ENCODE results near the gene MYRIP.
"Not testable (repeated sequence)": the region's sequence is repeated elsewhere in the genome, so short reads cannot be mapped to it uniquely, and the experiment has no call there.

The MYRIP gene

GRCh38 chr3:40096661-40097111 is 287.3 kb downstream of the MYRIP start:
- DNase-seq, result no peak

- DNase-seq, result no peak
Measured at GRCh38 chr3:40097131-40098117, 288.0 kb downstream of the MYRIP start.

- DNase-seq, result no peak
Measured at GRCh38 chr3:40098261-40098759, 288.9 kb downstream of the MYRIP start.

GRCh38 chr3:40099871-40100270 is 290.5 kb downstream of the MYRIP start:
- DNase-seq, result no peak

GRCh38 chr3:40102182-40102581 is 292.8 kb downstream of the MYRIP start:
- DNase-seq, result no peak

GRCh38 chr3:40103829-40104228 is 294.4 kb downstream of the MYRIP start:
- DNase-seq, result no peak

- DNase-seq, result no peak
Measured at GRCh38 chr3:40104441-40104840, 295.0 kb downstream of the MYRIP start.

- no peak for DNase-seq
Measured at GRCh38 chr3:40108643-40109042, 299.2 kb downstream of the MYRIP start.

- DNase-seq, result no peak
Measured at GRCh38 chr3:40109641-40110490, 300.5 kb downstream of the MYRIP start.

- no peak for DNase-seq
Measured at GRCh38 chr3:40116478-40117177, 307.2 kb downstream of the MYRIP start.

- no peak for DNase-seq
Measured at GRCh38 chr3:40118091-40118490, 308.7 kb downstream of the MYRIP start.

GRCh38 chr3:40120067-40120692 is 310.8 kb downstream of the MYRIP start:
- DNase-seq, result no peak

- DNase-seq, result no peak
Measured at GRCh38 chr3:40120806-40121205, 311.4 kb downstream of the MYRIP start.

GRCh38 chr3:40124918-40125317 is 315.5 kb downstream of the MYRIP start:
- no peak for DNase-seq

- no peak for DNase-seq
Measured at GRCh38 chr3:40128166-40128565, 318.8 kb downstream of the MYRIP start.

GRCh38 chr3:40129510-40129909 is 320.1 kb downstream of the MYRIP start:
- no peak for DNase-seq

GRCh38 chr3:40129981-40130380 is 320.6 kb downstream of the MYRIP start:
- DNase-seq, result no peak

GRCh38 chr3:40130721-40131120 is 321.3 kb downstream of the MYRIP start:
- DNase-seq, result no peak

- DNase-seq, result not testable (repeated sequence)
Measured at GRCh38 chr3:40133886-40134575, 324.6 kb downstream of the MYRIP start.

- DNase-seq, result no peak
Measured at GRCh38 chr3:40137591-40138295, 328.3 kb downstream of the MYRIP start.
